SK-N-SH (cell line): ENCODE data around the gene TLL2.

Source experiments
- EZH2phosphoT487 ChIP-seq: fragments of 200-600 bp; sonication (generic); IDR thresholded peaks from 2 replicates; pipeline ENCODE4 v1.6.1; 2017; ENCODE audit warnings: low read depth, mixed run types, mild to moderate bottlenecking, antibody characterized with exemption, moderate library complexity, borderline replicate concordance
- POLR2AphosphoS5 ChIP-seq: IDR thresholded peaks from 2 replicates; pipeline ENCODE4 v1.6.1; 2012; ENCODE audit warnings: low read depth, low read length
- TF ChIP-seq, protein P1 (sequence below): fragments of 200-600 bp; sonication (generic); IDR thresholded peaks from 2 replicates; pipeline ENCODE4 v1.6.1; 2017; ENCODE audit warnings: antibody characterized with exemption, mild to moderate bottlenecking, moderate library complexity

DNA sequence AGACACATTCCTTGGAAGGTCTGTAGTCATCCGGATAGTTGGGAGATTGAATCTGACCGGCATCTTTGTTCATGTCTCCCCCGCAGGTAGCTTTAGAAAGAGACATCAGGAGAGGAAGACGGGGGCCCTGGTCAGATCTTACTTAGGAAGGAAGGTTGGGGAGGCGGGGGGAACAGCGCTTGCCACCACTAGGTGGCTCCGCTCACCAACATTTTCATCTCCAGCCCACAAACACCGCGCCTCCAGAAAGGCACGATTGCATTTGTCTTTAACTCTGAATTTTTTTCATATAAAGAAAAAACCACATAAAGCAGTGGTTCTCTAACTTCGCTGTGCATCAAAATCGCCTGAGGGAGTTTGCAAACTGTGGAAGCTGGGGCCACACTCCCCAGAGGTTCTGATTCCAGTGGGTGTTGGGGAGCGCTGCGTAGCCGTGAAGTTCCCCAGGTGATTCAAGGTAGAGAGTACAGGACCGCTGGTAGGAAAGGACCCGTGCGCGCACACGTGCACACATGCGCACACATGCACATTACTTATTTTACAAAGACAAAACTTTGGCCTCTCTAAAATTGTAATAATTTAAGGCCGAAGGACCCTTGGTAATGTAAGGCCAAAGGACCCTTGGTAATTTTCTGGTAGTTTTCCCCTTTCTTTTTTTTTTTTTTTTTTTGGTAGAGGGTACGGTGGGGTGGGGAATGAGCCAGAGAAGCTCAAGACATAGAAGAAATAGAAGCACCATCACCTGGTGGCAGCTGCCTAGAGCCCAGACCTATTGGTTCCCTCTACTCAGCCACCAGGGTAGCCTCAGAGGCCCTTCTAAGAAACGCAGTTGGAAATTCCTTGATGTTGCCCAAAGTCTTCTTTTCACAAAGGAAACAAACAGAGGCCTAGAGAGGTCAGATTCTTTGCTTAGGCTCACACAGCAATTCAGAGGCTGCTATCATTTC is 117.5 kb downstream of the TLL2 start:
- TF ChIP-seq, protein P1, sequence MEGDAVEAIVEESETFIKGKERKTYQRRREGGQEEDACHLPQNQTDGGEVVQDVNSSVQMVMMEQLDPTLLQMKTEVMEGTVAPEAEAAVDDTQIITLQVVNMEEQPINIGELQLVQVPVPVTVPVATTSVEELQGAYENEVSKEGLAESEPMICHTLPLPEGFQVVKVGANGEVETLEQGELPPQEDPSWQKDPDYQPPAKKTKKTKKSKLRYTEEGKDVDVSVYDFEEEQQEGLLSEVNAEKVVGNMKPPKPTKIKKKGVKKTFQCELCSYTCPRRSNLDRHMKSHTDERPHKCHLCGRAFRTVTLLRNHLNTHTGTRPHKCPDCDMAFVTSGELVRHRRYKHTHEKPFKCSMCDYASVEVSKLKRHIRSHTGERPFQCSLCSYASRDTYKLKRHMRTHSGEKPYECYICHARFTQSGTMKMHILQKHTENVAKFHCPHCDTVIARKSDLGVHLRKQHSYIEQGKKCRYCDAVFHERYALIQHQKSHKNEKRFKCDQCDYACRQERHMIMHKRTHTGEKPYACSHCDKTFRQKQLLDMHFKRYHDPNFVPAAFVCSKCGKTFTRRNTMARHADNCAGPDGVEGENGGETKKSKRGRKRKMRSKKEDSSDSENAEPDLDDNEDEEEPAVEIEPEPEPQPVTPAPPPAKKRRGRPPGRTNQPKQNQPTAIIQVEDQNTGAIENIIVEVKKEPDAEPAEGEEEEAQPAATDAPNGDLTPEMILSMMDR = peak; percentile 90
- TF ChIP-seq EZH2phosphoT487 (no peak), POLR2AphosphoS5 (no peak)
